ENCODE measurements around the gene SEMA5A.

Gene SEMA5A

DNA sequence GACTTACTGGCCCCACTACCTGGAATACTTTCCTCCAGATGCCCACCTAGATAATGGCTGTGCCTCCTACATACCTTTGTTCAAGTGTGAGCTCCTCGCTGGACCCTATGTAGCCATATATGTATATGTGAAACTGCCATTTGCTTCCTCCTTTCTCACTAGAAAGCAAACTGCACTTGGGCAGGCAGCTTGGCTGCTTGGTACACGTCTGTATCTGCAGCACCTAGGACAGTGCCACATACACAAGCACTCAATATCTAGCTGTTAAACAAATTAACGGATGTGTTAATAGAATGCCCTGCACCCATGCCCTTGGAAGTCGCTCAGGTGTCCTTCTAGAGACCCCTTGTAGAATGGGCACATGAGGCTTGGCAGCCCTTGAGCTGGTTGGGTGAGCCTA, 301.5 kb downstream of the SEMA5A start:
- no peak for FAIRE-seq

DNA sequence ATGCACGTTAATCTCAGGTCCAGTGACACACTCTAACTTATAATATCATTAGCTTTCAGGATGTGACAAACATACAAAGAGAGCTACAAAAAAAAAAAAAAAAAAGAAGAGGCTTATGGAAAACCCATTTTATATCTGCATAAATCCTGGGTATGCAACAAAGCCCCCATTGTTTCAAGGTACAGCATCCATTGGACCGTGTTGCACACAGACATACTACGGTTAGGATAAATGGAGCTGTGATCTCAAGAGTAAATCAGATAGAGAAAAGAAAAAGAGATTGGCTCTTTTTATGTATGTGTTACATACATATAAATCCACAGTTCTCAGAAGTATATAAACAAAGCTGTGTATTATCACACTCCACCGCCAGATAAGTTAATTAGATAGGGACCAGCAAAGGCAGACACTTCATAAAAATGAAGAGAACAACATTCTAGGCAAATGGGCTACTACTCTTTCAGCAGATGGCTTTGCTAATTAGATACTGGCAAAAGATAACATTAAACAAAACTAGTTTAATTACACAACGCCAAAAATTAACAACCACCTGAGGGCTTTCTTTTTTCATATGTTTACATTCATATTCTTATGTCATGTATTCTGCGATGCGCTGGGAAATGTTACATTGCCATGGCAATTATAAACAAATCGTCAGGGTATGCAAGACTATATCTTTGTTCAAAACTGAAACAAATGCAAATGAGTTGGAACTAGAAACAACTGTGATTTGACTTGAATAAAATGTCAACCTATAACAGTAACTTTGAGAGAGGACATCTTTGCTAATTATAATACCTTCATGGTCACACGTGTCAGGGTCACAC, 304.2 kb downstream of the SEMA5A start:
- FAIRE-seq: no peak

DNA sequence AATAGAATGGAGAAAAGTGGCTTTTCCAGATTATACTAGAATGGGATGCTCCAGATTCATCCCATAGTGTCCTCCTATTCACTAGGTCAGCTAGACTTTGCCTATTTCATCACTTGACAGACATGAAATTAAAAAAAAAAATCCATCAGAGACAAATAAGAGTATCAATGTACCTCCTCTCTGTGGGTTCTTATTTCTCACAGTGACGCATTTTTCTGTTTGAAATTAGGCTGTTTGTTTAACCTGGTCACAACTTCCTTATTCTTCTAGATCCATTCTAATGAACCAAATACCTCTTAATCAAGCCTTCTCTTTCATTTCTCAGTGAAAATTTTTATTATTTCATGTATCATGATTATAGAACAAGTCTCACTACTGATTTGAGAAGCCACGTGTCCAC, 305.4 kb downstream of the SEMA5A start:
- FAIRE-seq: no peak

DNA sequence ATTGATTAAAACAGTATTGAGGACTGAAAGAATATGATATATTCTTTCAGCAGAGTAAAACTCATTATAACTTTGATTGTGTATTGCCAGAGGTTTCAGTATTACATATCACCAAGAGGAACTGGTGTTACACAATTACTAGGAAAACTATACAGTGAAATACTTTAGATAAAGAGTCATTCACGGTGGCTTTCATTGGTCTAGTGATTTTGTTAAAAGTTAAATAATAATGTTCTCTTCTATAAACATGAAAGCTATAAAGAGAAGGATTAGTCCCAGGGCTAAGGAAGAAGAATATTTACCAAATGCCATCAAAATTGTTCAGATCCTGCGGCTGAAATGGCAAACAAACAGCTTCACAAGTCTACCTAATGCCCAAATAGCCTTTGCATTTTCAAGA, 306.2 kb downstream of the SEMA5A start:
- FAIRE-seq: peak; percentile 24

DNA sequence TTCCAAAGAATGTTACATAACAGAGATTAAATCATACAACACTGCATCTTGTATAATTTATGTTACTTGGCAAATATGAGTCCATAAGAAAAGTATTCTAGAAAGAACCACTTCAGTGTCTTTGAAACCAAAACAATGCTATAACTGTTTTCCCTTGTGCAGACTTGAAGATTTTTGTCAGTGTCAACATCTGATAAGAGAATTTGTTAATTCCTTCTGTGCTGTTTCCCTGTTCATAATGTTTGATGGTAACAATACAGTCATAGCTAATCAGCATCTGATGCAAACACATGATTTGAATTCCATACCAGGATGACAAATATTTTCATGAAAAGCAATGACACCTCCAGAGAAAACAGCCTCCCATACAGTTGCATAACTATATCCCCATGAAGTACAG, 306.8 kb downstream of the SEMA5A start:
- FAIRE-seq: no peak

DNA sequence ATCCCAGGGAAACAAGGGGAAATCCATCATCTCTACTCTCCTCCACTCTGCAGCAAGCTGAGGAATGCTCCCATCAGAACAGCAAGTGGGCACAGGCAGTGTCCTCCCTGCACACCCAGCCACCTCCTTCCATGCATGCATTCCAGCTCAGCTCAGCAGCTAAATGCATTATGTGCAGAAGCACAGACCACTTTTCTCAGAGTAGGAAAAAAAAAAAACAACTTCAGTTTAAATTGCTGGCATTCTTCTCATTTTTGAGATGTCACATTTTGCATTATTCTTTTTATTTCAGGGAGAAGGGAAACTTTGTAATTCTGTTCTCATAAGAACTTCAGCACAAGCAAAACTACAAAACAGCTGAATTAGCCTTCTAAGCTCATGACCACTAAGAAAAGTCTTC, 312.2 kb downstream of the SEMA5A start:
- no peak for FAIRE-seq

DNA sequence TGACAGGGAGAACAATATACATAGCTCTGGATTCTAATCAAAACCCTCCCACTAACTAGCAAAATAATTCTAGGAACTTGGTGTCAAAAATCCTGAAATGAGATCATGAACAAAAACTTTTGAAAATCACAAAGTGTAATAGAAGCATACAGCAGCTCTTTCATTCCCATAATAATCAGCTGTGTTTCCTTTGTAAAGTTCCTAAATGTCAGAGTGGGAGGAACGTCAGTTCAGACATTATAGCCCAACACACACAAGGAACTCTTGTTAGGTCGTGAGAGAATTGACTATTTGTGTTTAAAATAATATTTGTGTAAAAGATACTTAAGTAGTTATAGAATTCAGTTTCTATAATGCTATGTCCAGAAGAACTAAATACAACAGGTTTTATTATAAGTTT, 312.8 kb downstream of the SEMA5A start:
- FAIRE-seq: no peak

DNA sequence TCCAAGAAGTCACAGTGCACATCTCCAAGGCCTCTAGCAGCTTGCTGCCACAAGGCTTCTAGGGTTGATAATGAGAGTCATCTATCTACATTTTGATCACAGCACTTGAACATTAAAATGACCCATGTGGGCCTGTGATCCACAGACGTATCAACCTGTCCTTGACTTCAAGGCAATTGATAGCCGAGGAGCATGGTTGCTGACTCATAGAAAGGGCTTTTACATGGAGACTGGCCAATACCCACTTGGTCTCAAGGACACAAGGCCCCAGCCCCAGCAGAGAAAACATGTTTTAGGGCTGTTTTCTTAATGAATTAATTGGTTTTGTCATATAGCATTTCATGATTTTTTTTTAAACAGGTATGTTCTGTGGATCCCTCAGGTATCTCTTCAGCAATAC, 314.0 kb downstream of the SEMA5A start:
- FAIRE-seq: no peak

DNA sequence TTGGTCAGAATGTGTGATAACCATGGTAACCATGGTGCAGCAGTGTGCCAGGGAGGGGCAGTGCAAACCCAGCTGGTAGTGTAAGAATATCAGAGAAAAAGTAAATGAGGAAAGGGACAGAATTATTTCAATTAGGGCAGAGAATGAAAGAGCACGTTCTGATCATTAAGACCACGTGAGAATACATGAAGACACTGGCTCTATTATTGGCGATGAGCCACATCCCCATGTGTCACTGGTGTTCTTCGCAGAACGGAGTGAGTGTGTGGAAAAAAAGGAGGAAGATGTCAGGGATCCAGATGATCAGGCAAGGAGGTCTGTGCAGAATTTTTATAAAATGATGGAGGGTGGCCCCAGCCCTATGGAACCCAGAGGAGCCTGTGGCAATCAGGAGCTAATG, 315.5 kb downstream of the SEMA5A start:
- FAIRE-seq: no peak

DNA sequence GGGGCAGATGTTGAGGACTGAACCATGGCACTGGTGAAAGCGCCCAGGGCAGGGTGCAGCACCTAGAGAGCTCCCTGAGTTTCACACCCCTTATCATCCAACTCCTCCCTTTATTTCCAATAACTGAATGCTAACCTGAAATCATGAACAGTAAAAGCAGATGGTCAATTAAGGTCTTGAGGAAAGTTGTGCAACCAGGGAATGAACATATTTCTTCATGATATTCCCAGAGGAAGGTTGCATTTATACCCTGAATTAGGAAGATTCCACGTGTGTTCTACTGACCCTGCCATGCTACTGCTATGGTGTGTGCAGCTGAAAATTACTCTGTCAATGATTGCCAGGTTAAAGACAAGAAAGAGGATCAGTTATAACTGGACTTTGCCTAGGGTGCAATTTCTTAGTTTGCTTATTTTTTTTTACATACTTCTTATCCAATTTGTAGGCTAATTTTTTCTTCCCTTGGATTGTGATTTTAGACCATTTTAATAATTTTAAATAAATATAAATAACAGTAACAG, 319.8 kb downstream of the SEMA5A start:
- no peak for FAIRE-seq

DNA sequence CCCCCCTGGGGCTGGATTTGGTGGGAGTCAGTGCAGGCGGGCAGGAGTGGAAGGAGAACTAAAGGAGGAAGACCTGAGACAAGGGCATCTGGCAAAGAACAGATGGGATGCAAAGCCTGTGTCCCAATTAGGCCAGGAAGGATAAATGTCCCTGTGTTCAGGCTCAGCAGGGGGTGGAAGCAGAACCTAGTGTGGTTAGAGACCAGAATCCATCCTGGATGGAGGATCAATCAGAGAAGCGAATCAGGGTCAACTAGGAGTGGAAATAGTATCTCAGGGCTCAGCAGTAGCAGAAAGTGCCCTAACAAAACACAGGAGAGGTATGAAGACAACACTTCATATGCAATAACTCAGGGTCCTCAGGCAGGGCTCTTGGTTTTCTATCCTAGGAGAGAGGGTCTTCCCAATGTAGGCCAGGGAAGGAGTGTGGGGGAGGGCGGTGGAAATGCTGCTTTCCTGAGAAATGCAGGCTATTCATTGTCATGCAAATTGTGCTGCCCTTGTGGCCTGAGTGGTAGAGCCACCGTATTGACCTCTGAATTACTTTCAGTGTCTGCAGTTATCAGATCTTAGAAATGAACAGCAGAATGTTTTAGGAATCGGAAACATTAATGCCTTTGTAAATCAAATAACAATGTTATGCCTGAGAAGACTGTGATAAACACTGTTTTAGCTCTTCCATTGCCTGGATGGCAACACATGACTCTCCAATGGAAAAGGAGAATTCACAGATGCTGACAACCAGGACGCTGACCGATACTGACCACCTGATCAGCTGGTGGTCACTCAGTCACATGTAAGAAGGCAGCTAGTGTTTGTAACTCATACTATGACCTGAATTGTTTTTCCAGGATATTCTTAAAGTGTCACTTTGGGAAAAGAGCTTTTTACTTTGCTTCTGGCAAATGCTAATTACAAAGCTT, 323.6 kb downstream of the SEMA5A start:
- FAIRE-seq: no peak

DNA sequence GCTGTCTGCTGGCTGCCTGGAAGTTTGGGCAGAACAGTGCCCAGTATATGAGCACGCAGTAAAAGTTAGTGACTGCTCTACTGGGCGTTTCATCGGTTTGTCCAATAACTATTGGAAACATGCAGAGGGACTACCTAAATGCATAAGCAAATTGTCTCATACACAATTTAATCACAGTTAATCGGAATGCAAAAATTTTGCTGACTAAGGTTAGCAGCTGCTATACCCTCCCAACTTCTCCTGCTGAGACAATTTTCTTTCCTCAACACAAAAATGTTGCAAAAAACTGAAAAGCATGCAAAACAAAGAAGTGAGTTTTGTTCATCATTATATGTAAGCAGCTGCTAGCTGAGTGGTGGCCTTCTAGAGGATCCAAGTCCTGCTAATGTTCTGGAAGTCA, 327.5 kb downstream of the SEMA5A start:
- FAIRE-seq: no peak

DNA sequence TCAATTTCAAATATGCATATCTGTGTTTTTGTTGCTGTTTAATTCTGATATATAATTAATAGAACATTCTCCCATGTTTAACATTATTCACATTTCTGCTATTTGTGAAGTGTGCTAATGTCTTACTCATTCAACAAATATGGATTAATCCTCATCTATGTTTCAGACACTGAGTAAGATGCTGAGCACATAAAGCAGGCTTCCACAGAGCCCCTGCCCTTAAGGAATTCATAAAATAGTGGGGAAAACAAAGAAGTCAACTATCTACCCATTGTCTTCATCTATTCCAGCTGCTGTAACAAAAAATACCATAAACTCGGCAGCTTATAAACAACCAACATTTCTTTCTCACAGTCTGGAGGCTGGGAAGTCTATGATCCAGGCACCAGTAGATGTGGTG, 333.3 kb downstream of the SEMA5A start:
- FAIRE-seq: no peak

DNA sequence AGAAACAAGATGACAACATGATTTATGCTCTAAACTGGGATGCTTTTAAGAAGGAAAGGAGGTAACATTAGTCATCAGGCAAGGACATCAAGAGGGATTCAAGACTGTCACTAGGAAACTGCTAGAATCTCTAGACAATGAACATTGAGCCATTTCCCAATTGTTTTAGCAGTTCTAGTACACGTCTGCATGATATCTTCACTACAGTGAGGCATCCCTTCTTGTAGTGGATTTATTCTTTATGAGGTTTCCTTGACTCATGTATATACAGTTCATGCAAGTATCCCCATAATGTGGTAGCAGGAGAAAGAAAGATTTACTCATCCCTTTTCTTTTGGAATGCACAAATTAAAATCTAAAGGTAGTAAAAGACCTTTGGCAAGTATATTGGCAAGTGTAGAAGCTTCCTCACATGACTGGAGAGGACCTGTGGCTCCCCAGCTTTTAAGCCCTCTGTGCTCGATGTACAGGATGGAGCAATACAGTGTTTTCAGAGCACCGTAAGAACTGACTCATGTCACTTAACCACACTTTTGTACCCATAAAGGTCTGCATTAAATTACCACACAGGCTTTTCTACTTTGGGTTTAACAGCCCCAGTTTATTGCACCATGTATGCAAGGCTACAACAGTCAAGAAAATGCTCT, 335.9 kb downstream of the SEMA5A start:
- FAIRE-seq: no peak

DNA sequence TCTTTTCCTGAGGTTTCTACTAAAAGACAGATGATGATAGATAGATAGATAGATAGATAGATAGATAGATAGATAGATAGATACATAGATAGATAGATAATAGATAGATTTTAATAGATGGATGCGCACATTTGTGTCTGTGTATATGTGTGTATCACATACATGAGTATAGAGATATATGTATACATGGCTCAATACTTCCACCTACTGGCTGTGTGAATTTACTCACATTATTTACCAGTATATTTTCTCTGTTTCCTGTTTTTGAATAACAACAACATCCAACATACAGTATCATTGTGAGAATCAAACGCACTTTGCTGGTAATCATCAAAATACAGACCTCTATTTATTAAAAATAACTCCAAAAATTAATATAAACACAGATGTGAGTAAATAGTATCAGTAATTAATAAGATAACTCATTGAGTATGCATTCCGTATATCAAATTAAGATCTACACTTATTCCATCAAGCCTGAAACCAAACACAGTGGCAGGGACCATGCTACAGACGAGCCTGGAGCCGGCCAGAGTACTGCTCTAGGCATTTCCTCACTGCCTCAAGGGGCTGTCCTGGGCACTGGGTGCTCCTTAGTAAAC, 338.0 kb downstream of the SEMA5A start:
- peak; percentile 61 for FAIRE-seq

DNA sequence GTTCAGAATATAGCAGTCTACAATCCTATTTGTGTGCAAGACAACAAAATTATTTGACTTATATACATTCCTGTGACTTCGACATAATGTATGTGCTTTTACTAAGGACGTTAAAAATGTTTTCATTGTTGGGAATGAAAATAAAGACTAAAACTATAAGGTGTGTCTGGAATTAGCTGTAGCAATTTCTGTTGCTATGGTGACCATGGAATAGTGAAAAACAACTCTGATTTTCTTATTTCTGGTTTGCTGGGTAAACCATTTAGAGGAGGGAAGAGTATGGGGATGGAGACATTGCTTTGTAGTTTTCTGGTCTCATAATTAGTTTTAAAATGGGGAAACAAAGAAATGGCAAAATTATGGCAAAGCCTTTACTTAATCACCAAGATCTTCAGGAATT, 343.2 kb downstream of the SEMA5A start:
- FAIRE-seq: no peak

DNA sequence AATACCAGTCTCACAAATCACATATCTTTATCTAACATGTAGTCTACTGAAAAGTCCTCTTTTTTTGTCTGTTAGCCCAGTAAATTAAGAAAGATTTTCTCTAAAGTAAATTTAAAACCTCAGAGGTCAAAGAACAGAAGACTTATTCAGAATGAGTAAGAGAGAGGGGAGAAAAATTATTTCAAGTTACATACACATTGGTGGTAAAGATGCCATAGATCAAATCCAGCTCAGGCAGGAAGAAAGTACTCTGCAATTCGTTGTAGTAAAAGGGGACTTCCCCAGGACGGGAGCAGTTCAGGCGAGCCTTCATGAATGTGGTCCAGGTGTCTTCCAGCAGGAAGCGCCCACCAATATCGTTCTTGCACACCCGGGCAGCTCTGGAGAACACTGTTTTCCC, 344.1 kb downstream of the SEMA5A start:
- no peak for FAIRE-seq

DNA sequence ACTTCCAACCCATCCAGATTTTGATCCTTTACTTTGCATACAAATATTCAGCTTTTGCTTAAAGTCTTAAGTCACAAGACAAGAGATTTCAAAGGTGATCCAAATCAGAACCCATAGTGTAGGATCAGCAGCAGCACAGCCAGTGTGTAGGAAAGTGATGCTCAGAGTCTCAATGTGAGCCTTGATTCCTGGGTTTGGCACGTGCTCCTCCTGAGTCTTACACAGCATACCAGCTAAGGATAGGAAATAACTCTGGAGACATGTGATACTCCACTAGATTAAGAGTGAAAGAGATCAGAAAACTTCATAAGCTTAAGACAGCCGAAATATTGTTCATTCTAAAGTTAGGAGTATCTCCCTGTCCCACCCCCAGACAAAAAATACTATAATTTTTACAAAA, 344.9 kb downstream of the SEMA5A start:
- no peak for FAIRE-seq

DNA sequence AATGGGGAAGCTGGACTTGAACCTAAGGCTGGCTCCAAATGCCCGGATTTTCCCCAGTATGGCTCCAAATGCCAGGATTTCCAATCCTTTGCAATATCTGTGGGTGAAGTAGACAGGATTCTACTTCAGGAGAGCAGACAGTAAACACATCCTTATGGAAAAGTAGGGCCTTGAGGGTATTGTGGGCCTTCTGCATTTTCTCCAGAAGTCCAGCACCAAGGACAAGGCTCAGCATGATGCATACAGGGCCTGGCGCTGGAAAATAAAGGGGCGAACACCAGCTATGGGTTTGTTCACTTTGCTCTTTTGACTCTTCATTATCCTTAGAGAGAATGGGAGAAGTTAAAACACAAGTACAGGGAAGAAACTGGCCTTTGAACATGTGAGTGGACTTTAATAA, 347.5 kb downstream of the SEMA5A start:
- no peak for FAIRE-seq

DNA sequence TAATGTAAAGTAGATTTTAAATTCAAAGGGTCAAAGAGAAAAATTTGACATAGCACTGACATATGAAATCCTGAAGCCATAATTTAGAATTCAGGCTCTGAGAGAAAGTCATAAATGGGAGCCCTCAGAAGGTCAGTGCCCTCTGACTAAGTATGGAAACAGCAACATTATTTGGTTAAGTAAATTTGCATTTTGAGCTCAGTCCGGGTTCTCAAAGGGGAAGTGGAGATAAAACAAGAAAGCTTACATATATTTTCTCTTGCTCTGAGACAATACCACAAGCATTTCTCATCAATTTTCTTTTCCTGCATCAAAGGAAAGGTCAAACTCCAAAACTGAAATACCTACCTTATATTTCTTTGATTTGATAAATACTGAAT, 348.0 kb downstream of the SEMA5A start:
- FAIRE-seq: no peak

DNA sequence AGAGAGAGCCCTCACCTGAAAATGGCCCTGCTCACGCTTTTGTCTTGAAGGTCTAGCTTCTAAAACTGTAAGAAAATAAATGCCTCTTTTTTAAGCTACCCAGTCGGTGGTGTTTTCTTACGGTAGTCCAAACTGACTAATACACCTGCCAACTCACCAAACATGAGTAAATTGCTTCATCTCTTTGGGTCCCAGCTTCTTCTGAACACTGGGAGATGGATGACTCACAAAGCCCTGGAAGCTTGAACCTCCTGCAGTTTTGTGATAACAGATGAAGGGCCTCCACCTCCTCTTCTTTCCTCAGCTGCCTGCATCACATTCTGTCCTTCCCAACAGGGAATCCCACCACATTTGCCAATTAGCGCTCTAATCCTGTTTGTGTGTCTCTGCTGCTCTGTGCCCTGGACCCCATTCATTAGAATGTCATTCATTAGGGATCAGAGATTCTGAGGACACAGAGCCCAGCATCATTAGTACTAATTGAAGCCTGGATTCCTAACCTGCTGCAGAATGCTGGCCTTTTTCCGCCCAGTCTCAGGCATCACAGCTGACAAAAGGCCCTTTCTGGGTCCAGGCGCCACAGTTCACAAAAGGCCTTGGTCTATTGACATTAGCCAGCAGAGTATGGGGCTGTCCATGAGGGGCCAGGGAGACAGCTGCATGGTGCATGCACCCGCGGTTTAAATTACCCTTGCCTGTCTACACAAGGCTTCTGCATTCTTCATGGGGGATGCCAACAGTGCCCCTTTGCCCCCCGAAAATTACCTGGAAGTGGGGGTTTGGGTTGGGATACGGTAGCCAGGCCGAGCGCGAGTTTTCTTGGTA, 349.3 kb downstream of the SEMA5A start:
- no peak for FAIRE-seq

DNA sequence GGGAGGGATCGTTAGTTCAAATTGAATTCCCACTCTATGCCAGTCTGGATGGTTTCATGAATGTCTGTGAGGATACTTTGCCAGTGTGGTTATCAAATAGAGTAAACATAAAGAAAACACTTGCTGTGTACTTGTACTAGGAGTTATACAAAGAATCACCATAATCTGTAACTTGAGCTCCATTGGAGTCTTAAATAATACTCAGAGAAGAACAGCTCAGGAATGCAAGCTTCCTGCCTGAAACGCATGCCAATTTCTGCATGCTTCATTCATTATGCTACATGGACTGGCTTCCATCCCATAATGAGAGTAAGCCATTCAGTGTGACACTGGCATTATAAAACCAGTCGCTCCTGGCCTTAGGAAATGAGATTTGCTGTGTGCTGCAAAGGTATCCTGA, 351.4 kb downstream of the SEMA5A start:
- no peak for FAIRE-seq
